Pons (tissue), 1 donor: ENCODE results near the gene SLC38A8.

Experiments used
- DNase-seq: peaks from one replicate; pipeline ENCODE4 v3.0.0-alpha.2; 2016; ENCODE audit warnings: low spot score

SLC38A8 gene

DNA sequence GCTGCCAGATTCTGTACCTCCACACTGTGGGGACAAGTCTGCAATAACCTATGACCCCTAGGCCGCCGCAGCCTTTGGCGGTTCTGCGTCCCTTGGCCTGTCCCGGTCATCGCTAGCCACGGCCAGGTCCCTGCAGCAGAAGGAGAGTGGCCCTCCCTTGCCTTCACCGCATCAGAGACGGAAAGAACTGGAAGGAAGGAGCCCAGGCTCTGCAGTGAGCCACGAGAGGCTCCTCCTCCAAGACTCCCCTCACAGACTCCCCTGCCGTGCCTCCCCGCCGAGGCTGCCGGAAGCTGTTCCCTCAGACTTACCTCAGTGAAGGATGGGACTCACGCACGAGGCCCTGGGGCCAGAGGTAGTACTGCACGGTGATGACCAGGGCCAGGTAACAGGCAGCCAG is 11.0 kb downstream of the SLC38A8 start:
- DNase-seq, result no peak

- peak; percentile 25 for DNase-seq
Measured at GRCh38 chr16:84029297-84030047, 13.1 kb downstream of the SLC38A8 start.

- DNase-seq, result no peak
Measured at GRCh38 chr16:84027625-84028024, 15.0 kb downstream of the SLC38A8 start.

GRCh38 chr16:84026606-84027005 is 16.0 kb downstream of the SLC38A8 start:
- no peak for DNase-seq

- DNase-seq, result no peak
Measured at GRCh38 chr16:84024854-84025253, 17.7 kb downstream of the SLC38A8 start.

DNA sequence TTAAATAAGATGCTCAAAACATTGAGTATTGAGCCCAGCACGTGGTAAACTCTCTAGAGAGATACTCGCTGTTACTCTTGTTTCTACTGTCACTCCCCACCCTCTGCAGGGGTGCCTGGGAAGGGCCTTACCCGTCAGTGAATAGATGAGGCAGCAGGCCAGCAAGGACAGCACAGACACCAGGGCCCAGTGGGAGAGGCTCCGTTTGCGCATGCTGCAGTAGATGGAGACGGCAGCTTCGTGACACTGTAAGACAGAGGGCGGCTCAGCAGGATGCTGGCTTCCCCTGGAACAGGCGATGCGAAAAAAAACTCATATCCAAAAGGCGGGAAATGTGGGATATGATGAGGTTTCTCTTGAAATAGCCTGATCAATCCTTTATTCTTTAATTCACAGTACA is 20.0 kb downstream of the SLC38A8 start:
- no peak for DNase-seq

- no peak for DNase-seq
Measured at GRCh38 chr16:84021488-84021887, 21.1 kb downstream of the SLC38A8 start.

DNA sequence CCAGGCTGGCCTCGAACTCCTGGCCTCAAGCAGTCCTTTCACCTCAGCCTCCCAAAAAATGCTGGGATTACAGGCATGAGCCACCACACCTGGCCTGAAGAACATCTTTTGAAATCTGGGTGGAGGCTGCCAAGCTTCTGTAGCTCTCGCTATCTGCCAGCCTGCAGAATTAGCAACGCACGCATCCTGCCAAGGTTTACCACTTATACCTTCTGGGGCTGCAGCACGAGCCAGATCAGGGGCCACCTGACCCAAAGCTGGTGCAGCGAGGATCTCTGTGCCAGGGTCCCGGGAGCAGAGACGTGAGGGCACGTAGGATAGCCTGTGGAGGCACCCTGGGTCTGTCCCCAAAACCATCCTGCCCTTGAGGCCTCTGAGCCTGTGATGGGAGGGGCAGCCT is 22.2 kb downstream of the SLC38A8 start:
- no peak for DNase-seq

- DNase-seq, result no peak
Measured at GRCh38 chr16:84018710-84019109, 23.9 kb downstream of the SLC38A8 start.

DNA sequence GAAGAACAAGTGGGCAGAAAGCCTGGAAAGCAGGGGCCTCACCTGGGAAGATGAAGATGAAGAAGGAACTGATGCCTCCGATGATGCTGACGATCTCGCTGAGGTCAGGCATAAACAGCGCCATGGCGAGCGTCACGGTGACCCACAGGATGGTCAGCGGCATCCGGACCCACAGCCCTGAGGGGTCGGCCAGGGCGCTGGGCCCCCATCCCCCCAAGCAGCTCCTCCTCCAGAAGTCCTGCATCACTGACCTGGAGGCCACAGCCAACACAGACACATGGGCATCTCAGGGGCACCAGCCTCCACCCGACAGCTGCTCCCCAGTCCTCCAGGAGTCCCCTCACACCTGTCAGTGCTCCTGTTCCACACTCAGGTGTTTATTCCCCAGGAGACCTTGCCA is 26.1 kb downstream of the SLC38A8 start:
- DNase-seq, result no peak

DNA sequence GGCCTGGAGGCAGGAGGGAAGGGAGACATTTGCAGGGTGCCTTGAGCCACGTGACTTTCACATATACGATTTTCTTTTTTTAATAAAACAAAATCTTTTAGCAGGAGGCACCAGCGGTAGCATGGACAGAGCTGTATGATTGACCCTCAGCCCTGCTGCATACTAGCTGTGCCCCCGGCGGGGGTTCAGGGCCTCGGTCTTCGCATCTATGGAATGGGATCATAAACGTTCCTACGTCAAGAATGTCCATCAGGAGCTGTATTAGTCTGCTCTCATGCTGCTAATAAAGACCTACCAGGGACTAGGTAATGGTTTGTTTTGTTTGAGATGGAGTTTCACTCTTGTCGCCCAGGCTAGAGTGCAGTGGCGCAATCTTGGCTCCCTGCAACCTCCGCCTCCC is 27.2 kb downstream of the SLC38A8 start:
- DNase-seq, result no peak

- DNase-seq, result no peak
Measured at GRCh38 chr16:84014570-84015327, 27.8 kb downstream of the SLC38A8 start.

DNA sequence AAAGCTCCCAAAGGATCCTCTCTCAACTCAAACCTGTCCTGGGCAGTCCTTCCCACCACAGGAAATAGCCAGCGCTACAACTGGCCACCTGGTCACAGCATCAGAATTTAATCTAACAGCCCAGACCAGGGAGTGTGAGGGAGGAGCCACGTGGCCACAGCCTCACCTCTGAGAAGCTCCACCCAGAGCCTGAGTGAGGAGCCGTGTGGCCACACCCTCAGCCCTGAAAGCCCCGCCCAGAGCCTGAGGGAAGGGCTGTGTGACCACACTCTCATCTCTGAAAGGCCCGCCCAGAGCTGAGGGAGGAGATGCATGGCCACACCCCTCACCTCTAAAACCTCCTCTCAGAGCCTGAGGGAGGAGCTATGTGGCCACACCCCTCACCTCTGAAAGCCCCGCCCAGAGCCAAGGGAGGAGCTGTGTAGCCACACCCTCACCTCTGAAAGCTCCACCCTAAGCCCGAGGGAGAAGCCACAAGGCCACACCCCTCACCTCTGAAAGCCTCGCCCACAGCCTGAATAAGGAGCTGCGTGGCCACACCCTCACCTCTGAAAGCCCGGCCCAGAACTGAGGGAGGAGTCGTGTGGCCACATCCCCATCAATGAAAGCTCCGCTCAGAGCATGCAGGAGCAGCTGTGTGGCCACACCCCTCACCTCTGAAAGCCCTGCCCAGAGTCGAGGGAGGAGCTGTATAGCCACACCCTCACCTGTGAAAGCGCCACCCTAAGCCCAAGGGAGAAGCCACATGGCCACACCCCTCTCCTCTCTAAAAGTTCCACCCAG is 28.6 kb downstream of the SLC38A8 start:
- DNase-seq, result no peak

- DNase-seq, result no peak
Measured at GRCh38 chr16:84009282-84009681, 33.3 kb downstream of the SLC38A8 start.

DNA sequence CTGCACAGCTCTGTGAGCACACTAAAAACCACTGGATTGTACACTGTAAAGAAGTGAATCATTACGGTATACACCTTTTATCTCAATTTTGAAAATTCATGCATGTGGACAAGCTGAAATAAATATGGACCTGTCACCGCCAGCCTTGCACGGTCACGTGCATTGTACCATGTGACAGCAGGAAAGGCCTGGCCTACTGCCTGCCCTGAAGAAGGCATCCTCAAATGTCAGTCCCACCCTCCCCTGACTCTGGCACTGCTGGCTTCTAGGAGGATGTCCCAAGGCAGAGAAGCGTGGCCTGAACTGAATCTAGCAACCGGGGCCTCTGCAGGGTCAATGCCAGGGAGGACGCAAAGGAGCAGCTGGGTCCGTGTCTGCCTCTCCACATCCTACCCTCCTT is 34.6 kb downstream of the SLC38A8 start:
- DNase-seq, result no peak

GRCh38 chr16:84007520-84007919 is 35.1 kb downstream of the SLC38A8 start:
- DNase-seq, result no peak

DNA sequence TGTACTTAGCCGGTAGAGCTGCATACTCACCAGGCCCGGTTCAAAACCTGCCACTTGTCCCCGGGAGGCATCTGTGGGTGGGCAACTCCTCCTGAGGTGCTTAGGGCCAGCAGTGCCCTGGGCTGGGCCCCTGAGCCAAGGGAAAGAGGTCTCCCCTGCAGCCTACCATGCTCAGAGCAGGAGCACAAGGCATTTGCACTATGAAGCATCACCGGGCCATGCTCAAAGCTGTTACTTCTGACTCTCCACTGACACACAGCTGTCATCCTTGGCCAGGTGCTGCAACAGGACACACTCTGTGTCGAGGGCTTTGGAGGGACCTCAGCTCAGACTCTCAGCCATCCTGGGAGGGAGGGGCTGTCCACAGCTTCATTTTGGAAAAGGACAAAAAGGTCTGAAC is 37.2 kb downstream of the SLC38A8 start:
- DNase-seq, result no peak

- DNase-seq, result no peak
Measured at GRCh38 chr16:84004442-84004841, 38.2 kb downstream of the SLC38A8 start.

GRCh38 chr16:84003038-84003437 is 39.6 kb downstream of the SLC38A8 start:
- no peak for DNase-seq

DNA sequence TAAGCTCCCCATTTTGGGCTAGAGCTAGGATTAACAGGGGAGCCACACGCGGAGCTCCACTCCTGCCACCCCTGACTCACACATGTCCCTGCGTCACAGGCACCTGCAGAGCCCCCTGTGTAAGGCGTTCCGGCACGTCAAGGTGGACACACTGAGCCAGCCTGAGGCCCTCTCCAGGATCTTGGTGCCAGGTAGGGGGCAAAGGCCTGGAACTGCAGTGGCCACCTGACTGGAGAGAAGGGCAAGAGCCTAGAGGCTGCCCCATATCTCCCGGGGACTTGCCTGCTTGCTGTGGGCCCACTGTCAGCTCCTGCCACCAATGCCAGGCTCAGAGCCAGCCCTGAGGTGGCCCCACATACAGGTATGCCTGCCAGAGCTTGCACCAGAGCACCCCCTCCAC is 40.9 kb downstream of the SLC38A8 start:
- no peak for DNase-seq

GRCh38 chr16:84000989-84001642 is 41.5 kb downstream of the SLC38A8 start:
- DNase-seq, result no peak

- DNase-seq, result no peak
Measured at GRCh38 chr16:83998091-83998490, 44.5 kb downstream of the SLC38A8 start.
